AG04449 (cell line): ENCODE results near the gene ADGRV1.

Source experiments
- CTCF ChIA-PET: fragments of 350-600 bp; formaldehyde crosslinking; extraction: SDS; loops from one replicate; lab custom pipeline; 2021; ENCODE audit warnings: antibody characterized with exemption; lab: Yijun Ruan, JAX
- POLR2A ChIA-PET: fragments of 400-600, 350-600 bp; formaldehyde crosslinking; extraction: SDS; loops from one replicate; lab custom pipeline; 2020; ENCODE audit warnings: antibody characterized with exemption, inconsistent platforms; lab: Yijun Ruan, JAX
- DNase-seq: peaks from one replicate; pipeline ENCODE4 v3.0.0-alpha.2; 2010; ENCODE audit warnings: low read depth, low spot score
- H3K4me3 ChIP-seq: 2 replicates; pipeline ENCODE4 v1.5.1; 2011; ENCODE audit warnings: low read depth, mild to moderate bottlenecking, control low read depth, low read length
- CTCF ChIP-seq: IDR thresholded peaks from one replicate; pipeline ENCODE4 v1.5.1; 2011; ENCODE audit warnings: mild to moderate bottlenecking, moderate library complexity, low read length, control low read depth, inconsistent platforms; ENCODE audit not compliant: insufficient read depth; ENCODE audit errors: missing control alignments

The ADGRV1 gene

DNA sequence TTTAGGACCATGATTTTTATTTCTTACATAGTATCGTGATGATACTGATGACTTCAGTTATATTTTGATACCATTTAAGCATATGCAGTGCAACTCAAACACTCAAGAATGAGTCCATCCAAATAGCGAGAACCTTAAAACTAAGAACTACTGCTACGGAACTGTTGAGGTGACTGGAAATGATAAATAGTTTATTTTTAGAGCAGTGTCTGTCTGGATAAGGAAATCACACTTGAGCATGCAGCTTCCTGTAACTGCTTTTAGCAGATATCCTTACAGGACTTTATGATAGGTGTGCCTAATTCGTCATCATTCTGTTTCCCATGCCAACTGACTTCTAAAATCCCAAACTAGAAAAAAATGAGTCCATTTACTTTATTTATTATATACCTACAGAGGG is 85.5 kb downstream of the ADGRV1 start:
- TF ChIP-seq CTCF: no peak
- ChIA-PET POLR2A (no interaction called here), CTCF (no interaction called here)
- no peak for DNase-seq
- no peak overlapping the region for H3K4me3 ChIP-seq

DNA sequence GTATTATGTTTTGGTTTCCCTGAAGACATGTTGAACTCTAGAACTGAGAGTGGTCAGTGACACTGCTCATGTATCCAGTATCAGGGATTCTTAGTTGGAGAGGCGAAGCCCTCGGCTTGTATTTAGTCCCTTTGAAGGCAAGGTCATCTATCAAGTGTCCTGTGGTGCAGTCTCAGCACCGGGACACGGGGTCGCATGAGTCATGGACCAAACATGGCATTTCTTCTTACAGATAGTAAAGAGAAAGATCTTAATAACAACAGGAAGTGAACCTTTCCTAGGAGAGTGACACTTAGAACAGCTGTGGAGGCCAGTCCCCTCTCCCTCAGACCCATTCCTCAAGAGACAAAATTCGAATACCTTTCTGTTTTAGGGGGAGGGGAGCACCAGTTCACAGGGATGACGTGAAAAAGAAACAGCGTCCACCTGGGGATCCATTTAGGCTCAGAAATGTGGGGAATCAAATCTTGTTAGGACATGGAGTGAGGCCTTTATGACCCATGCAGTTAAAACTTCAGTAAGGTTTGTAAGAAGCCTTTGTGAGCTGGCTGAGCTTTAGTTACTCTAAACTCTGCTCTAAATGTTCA is 86.5 kb downstream of the ADGRV1 start:
- no peak for DNase-seq
- ChIA-PET POLR2A (no interaction called here), CTCF (no interaction called here)
- no peak overlapping the region for H3K4me3 ChIP-seq
- TF ChIP-seq CTCF: no peak

GRCh38 chr5:90650767-90651166 is 92.2 kb downstream of the ADGRV1 start:
- no peak for DNase-seq
- ChIA-PET POLR2A (no interaction called here), CTCF (no interaction called here)
- no peak for TF ChIP-seq CTCF
- no peak overlapping the region for H3K4me3 ChIP-seq

DNA sequence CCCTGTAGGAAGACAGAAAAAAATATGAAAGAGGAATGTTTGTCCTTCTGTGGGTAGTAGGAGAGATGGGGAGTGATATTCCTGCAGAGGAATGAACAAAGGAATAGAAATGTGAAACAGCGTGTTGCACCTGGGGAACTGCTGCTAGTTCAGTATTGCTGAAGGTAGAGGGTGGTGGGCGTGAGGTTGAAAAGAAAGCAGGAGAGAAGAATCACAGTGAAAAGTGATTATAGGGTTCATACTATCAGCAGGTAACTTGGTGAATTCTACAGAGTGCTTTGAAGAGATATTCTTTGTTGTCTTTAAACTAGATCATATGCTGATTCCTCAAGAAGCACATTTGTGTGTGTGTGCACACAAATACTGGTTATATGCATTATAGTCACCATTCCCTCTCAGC is 95.6 kb downstream of the ADGRV1 start:
- CTCF ChIA-PET: no interaction called here
- POLR2A ChIA-PET: no interaction called here
- DNase-seq: no peak
- TF ChIP-seq CTCF: no peak
- H3K4me3 ChIP-seq: no peak overlapping the region

- ChIA-PET CTCF (no interaction called here), POLR2A (no interaction called here)
- H3K4me3 ChIP-seq: no peak overlapping the region
- DNase-seq: no peak
- no peak for TF ChIP-seq CTCF
Observed at GRCh38 chr5:90655423-90655822, 96.8 kb downstream of the ADGRV1 start.

- ChIA-PET CTCF (no interaction called here), POLR2A (no interaction called here)
- TF ChIP-seq CTCF: no peak
- no peak for DNase-seq
- H3K4me3 ChIP-seq: no peak overlapping the region
Observed at GRCh38 chr5:90657030-90657429, 98.4 kb downstream of the ADGRV1 start.
